SU-DHL-6 (cell line): Measurements from ENCODE around the gene ACADM.

Experiments
- CTCF ChIP-seq: fragments of 200-600 bp; sonication (generic); IDR thresholded peaks from one replicate; pipeline ENCODE4 v1.5.1; 2017; ENCODE audit warnings: antibody characterized with exemption, mild to moderate bottlenecking, low read length, moderate library complexity; ENCODE audit not compliant: insufficient read depth, poor library complexity, severe bottlenecking
- EZH2phosphoT487 ChIP-seq: fragments of 200-600 bp; sonication (generic), shearing (Covaris generic); conservative IDR thresholded peaks from 2 replicates; pipeline ENCODE4 v1.6.1; 2018; ENCODE audit warnings: mild to moderate bottlenecking, antibody characterized with exemption, low read length, moderate library complexity, mixed read lengths

GRCh38 chr1:75787524-75787923, 63.0 kb downstream of the ACADM start:
- TF ChIP-seq EZH2phosphoT487 (no peak), CTCF (no peak)
